ENCODE results near the gene TCEA2.
A peak's percentile ranks its signal among the peaks of the same experiment; 100 is the strongest.

Gene TCEA2

DNA sequence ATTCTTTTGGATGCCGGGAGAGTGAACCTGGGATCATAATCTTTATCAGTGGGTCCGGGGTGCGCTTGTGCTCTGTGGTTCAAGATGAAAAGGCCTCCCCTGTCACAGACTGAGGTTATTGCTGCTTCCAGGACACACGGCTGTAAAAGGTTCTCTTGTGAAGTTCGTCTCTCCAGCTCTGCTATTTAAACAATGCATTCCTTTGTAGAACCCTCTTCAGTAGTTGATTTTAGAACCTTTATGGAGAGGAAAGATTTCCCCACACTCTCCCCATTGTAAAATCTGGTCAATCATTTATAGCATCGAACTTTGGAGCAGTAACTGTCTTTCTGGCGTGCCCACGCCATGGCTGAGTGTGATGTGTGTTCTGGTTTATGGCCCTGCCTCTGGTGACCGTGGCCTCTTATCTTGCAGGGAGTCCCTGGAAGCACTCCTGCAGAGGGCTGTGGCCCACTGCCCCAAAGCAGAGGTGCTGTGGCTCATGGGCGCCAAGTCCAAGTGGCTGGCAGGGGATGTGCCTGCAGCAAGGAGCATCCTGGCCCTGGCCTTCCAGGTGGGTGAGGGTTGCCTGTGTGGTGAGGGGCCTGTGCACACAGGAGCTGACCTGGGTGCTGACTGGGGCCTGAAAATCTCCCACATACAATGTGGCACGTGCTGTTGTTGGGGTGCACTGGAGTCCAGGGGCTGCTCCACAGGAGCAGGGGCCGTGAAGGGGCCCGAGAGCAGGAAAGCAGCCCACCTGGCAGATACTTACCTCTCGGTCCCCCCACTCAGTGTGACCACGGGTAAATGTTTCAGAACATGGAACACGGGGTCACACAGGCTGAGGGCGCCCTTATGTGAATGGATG is 38.6 kb upstream of the TCEA2 start:
- no peak overlapping the region for H3K4me3 Mint-ChIP-seq

DNA sequence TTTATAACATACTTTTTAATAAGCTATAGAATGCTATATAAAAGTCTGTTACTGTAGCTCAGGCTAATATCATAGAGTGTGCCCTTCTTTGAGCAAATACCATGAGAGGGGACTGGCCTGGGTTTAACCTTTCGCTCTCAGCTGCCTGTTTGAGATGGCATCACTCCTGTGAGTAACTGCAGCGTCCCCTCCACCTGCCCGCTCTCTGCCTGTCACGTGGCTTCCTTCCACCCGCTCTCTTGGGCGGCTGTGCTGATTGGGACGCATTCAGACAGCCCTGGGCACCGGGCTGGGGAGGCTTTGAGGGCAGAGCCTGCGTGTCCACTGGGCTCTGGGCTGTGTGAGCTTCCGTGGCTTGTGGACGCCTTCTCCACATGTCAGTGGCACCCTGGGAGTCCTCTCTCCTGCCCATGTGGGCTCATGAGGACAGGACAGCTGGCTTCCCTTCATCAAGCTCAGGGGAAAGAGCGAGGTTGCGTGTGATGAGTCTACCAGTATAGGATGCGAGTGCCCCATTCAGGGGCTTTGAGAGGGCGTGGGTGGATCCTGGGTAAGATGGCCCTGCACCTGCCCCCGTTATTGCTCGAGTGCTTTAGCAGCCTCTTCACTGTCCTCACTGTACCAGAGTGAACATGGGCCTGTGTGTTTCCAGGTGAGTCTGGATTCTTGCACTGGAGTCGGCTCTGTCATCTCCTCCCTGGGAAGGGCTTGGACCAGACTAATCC is 37.7 kb upstream of the TCEA2 start:
- no peak overlapping the region for H3K27ac Mint-ChIP-seq
- peaks cover 67% of the 10 kb centered on the region for H3K36me3 Mint-ChIP-seq (ENCODE audit: low read depth)
- no peaks in the 10 kb centered on the region for H3K9me3 Mint-ChIP-seq
- no peak overlapping the region for H3K4me3 Mint-ChIP-seq
- peaks cover 3% of the 10 kb centered on the region for H3K27me3 Mint-ChIP-seq (ENCODE audit: low read depth)
- no peaks in the 10 kb centered on the region for H3K4me1 Mint-ChIP-seq
- TF ChIP-seq, protein P1, sequence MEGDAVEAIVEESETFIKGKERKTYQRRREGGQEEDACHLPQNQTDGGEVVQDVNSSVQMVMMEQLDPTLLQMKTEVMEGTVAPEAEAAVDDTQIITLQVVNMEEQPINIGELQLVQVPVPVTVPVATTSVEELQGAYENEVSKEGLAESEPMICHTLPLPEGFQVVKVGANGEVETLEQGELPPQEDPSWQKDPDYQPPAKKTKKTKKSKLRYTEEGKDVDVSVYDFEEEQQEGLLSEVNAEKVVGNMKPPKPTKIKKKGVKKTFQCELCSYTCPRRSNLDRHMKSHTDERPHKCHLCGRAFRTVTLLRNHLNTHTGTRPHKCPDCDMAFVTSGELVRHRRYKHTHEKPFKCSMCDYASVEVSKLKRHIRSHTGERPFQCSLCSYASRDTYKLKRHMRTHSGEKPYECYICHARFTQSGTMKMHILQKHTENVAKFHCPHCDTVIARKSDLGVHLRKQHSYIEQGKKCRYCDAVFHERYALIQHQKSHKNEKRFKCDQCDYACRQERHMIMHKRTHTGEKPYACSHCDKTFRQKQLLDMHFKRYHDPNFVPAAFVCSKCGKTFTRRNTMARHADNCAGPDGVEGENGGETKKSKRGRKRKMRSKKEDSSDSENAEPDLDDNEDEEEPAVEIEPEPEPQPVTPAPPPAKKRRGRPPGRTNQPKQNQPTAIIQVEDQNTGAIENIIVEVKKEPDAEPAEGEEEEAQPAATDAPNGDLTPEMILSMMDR (IDR thresholded peaks at IDR 0.05; ENCODE audit: unreplicated experiment in 3 of 3), result no peak

More for the DNA sequence above, 38.6 kb upstream of the TCEA2 start:
- H3K27me3 Mint-ChIP-seq (ENCODE audit: low read depth), result peaks cover 3% of the 10 kb centered on the region
- no peaks in the 10 kb centered on the region for H3K4me1 Mint-ChIP-seq
- TF ChIP-seq, protein P1 (IDR thresholded peaks at IDR 0.05; ENCODE audit: unreplicated experiment in 3 of 3), result no peak
- peak overlapping the region in 1 of 3 experiments; percentile 58 for H3K27ac Mint-ChIP-seq
- H3K9me3 Mint-ChIP-seq, result no peaks in the 10 kb centered on the region
- peaks cover 68% of the 10 kb centered on the region for H3K36me3 Mint-ChIP-seq (ENCODE audit: low read depth)

DNA sequence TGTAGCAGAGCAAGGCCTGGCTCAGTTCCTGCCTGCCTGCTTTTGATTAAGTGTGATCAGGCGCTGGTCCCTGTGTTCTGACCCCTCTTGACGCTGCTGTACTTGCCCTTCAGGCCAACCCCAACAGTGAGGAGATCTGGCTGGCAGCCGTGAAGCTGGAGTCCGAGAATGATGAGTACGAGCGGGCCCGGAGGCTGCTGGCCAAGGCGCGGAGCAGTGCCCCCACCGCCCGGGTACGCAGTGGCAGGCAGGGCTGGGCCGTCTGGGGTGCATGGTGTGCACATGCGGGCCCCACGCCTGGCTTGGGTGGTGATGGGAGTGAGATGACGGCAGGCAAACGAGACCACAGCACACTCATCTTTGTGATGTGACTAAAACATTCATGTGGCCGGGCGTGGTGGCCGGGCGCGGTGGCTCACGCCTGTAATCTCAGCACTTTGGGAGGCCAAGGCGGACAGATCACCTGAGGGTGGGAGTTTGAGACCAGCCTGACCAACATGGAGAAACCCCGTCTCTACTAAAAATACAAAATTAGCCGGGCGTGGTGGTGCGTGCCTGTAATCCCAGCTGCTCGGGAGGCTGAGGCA is 37.1 kb upstream of the TCEA2 start:
- Mint-ChIP-seq H3K27ac (no peak overlapping the region), H3K36me3 (ENCODE audit: low read depth) (peaks cover 72% of the 10 kb centered on the region), H3K9me3 (no peaks in the 10 kb centered on the region), H3K4me3 (no peak overlapping the region), H3K4me1 (no peaks in the 10 kb centered on the region), H3K27me3 (ENCODE audit: low read depth) (peaks cover 3% of the 10 kb centered on the region)
- TF ChIP-seq, protein P1 (IDR thresholded peaks at IDR 0.05; ENCODE audit: unreplicated experiment in 3 of 3), result no peak

DNA sequence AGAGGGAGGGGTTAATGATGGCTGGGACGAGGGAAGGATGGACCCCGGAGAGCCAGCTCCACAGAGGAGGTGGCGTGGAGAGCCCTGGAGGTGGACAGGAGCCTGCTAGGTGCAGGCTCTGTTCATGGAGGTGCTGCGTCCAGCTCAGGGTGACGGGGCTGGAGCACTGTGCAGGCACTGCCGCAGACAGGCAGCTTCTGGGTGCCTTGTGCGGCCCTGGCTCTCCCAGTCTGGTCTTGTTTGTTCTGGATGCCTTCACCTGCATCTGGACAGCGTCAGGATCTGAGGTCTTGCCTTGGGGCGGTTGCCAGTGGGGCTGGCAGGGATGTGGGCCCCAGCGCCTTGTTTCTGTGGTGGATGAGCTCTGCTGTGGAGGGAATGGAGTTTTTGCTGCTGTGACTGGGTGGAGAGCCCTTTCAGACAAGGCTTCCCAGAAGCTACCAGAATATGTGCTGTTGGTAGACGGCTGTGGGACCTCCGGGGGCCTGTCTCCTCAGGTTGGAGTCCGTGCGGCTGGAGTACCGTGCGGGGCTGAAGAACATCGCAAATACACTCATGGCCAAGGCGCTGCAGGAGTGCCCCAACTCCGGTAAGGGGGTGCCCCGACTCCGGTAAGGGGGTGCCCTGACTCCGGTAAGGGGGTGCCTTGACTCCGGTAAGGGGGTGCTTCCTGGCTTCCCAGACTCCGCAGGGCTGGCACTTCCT is 34.9 kb upstream of the TCEA2 start:
- H3K27me3 Mint-ChIP-seq (ENCODE audit: low read depth), result peaks cover 3% of the 10 kb centered on the region
- TF ChIP-seq, protein P1 (IDR thresholded peaks at IDR 0.05; ENCODE audit: unreplicated experiment in 3 of 3), result no peak
- peaks cover 59% of the 10 kb centered on the region for H3K36me3 Mint-ChIP-seq (ENCODE audit: low read depth)
- H3K27ac Mint-ChIP-seq, result no peak overlapping the region
- H3K9me3 Mint-ChIP-seq, result no peaks in the 10 kb centered on the region
- H3K4me3 Mint-ChIP-seq, result no peak overlapping the region
- H3K4me1 Mint-ChIP-seq, result no peaks in the 10 kb centered on the region

DNA sequence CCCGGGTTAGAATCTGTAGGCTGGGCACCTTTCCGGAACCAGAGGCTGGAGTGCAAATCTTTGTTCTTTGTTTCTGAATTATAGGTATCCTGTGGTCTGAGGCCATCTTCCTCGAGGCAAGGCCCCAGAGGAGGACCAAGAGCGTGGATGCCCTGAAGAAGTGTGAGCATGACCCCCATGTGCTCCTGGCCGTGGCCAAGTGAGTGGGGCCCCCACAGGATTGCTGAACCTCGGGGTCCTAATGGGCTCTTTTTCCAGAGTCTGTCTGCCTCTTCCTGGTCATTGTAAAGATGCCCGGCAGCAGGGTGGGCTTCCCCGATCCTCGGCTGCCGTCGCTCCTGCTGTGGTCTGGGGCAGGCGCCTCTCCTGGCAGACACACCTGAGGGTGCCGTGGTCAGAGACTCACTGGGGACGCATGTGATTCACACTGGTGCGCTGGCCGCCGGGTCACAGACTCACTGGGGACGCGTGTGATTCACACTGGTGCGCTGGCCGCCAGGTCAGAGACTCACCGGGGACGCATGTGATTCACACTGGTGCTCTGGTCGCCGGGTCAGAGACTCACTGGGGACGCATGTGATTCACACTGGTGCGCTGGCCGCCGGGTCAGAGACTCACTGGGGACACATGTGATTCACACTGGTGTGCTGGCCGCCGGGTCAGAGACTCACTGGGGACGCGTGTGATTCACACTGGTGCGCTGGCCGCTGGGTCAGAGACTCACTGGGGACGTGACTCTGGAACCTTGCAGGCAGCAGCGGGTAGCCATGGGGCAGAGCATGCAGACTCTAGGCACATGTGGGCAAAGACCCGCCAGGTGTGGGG is 33.5 kb upstream of the TCEA2 start:
- H3K36me3 Mint-ChIP-seq (ENCODE audit: low read depth), result peaks cover 53% of the 10 kb centered on the region
- H3K9me3 Mint-ChIP-seq, result no peaks in the 10 kb centered on the region
- H3K4me1 Mint-ChIP-seq, result peaks cover 10% of the 10 kb centered on the region
- no peak overlapping the region for H3K4me3 Mint-ChIP-seq
- H3K27ac Mint-ChIP-seq, result no peak overlapping the region
- peaks cover 6% of the 10 kb centered on the region for H3K27me3 Mint-ChIP-seq (ENCODE audit: low read depth)
- TF ChIP-seq, protein P1 (IDR thresholded peaks at IDR 0.05; ENCODE audit: unreplicated experiment in 3 of 3), result no peak
